Ovary (tissue), 3 donors: ENCODE data around the gene SRSF12.

Experiments
- EP300 ChIP-seq: sonication (generic); formaldehyde crosslinking; IDR thresholded peaks from one replicate; pipeline ENCODE4 v1.6.1; 2017; ENCODE audit warnings: antibody characterized with exemption
- POLR2A ChIP-seq: fragments of 450-650 bp; IDR thresholded peaks from one replicate; pipeline ENCODE4 v1.6.1; 2017; ENCODE audit warnings: antibody characterized with exemption, mild to moderate bottlenecking, moderate library complexity
- TF ChIP-seq, protein P1 (sequence below), 3 donors: fragments of 450-650 bp in 2 of 3; fragments of 200-600 bp in 1 of 3; IDR thresholded peaks; one replicate each; pipeline versions ENCODE4 v1.5.1 to v1.8.0; 2016 to 2022; ENCODE audit warnings: antibody characterized with exemption in 3 of 3, mild to moderate bottlenecking in 1 of 3
- donor health status: DM: no; HTN: no; CAD: no.

DNA sequence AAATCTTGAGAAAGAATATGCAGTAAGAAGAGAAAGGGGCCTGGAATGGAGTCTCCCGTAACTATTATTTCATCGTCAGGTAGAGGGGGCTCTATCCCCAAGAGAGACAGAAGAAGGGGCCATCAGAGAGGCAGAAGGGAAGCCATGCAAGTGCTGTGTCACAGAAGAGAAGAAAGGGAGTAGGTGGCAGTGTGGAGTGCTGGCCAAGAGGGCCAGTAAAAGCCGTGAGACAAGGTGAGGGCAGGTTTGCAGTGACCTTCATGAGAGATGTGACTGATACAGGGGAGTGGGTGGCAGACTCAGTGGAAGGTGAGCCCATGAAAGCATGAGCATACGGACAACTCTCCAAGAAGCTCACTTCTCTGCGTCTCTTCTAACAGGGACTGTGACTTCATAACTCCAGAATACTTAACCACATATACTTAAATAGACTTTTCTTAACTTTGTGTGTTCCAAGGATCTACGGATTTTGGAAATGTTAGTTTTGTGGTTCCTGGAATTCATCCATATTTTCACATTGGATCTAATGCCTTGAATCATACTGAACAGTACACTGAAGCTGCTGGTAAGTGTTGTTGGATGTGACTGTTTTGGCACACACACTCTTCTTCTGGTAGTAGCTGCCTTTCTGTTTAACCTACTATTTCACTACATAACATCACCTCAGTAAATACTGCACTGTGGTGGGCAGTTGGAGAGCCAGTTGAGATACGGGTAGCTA is 43.6 kb upstream of the SRSF12 start:
- TF ChIP-seq EP300 (no peak), POLR2A (no peak)
- TF ChIP-seq, protein P1, sequence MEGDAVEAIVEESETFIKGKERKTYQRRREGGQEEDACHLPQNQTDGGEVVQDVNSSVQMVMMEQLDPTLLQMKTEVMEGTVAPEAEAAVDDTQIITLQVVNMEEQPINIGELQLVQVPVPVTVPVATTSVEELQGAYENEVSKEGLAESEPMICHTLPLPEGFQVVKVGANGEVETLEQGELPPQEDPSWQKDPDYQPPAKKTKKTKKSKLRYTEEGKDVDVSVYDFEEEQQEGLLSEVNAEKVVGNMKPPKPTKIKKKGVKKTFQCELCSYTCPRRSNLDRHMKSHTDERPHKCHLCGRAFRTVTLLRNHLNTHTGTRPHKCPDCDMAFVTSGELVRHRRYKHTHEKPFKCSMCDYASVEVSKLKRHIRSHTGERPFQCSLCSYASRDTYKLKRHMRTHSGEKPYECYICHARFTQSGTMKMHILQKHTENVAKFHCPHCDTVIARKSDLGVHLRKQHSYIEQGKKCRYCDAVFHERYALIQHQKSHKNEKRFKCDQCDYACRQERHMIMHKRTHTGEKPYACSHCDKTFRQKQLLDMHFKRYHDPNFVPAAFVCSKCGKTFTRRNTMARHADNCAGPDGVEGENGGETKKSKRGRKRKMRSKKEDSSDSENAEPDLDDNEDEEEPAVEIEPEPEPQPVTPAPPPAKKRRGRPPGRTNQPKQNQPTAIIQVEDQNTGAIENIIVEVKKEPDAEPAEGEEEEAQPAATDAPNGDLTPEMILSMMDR (IDR thresholded peaks at IDR 0.05) = no peak
